ENCODE results near the gene MS4A1.

MS4A1 gene

GRCh38 chr11:60455531-60456042 lies at the start of gene MS4A1:
Gene MS4A1 (plus strand): TSS chr11:60455847. CDS start chr11:60462375, 6,528 bp downstream.
- peak; percentile 92 for DNase-seq (ENCODE audit: low read depth)
- TF ChIP-seq CTCF (IDR thresholded peaks at IDR 0.05; ENCODE audit: low read depth, low read length, missing control alignments) = no peak
- peak within 1 kb of the TSS; percentile 58 for H3K4me3 ChIP-seq (ENCODE audit: low read depth, low read length)

DNA sequence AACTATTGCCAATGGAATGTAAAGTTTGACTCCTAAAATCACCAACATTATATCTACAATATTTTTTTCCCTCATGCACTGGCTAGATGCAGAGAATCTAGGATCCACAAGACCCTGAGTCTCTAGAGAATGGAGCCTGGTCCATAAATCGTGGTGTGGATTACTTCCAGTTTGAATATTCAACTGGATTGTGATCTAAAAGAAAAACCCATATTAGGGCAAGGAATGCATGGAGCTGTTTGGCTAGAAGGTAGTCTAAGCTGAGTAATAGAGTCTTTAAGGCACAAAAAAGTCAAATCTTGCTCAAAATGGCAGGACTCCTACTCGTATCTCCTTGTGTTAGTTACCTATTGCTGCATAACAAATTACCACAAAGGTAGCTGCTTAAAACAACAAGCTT lies 35.6 kb upstream of the MS4A1 start:
- DNase-seq (ENCODE audit: low read depth) = no peak
- TF ChIP-seq CTCF (IDR thresholded peaks at IDR 0.05; ENCODE audit: low read depth, low read length, missing control alignments) = no peak
- no peak overlapping the region for H3K4me3 ChIP-seq (ENCODE audit: low read depth, low read length)

- DNase-seq (ENCODE audit: low read depth) = no peak
- no peak for TF ChIP-seq CTCF (IDR thresholded peaks at IDR 0.05; ENCODE audit: low read depth, low read length, missing control alignments)
- H3K4me3 ChIP-seq (ENCODE audit: low read depth, low read length) = no peak overlapping the region
Observed at GRCh38 chr11:60422609-60423008, 33.0 kb upstream of the MS4A1 start.

DNA sequence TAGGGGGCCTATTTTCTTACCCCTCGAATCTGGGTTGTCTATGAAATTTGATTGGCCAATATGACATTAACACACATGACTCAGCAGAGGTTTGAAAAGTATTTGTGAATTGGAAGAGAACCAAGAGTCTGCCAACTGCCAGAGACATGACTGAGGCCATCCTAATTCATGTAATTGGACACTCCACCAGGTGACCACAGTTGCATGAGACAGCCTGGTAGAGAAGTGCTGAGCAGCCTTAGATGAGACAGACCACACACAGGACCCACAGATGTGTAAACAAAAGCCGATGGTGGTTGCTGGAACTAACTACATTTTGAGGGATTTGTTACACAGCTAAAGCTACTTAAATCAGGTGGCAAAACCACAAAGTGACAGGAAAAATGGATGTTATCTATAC lies 27.1 kb upstream of the MS4A1 start:
- TF ChIP-seq CTCF (IDR thresholded peaks at IDR 0.05; ENCODE audit: low read depth, low read length, missing control alignments) = no peak
- no peak for DNase-seq (ENCODE audit: low read depth)
- H3K4me3 ChIP-seq (ENCODE audit: low read depth, low read length) = no peak overlapping the region

DNA sequence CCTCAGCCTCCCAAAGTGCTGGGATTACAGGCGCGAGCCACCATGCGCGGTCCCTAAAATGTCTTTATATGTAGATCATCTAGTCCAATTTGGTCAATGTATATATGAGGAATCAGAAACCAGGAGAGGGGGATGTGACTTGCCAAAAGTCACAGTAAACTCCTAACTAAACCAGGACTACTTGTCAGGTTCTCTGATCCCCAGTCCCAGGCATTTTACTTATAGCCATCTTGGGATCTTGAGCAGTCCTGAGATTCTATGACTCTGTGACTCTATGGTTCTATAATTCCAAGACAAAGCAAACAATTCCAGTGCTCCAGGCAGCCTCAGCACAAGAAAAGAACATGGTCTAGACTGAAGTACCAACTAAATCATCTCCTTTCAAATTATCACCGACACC lies 26.4 kb upstream of the MS4A1 start, which contains the start of gene MS4A5:
Gene MS4A5, plus strand, starts transcription at position 301 of the 400 bp plus-strand sequence. CDS start 103 bp downstream, outside the sequence.
- no peak for DNase-seq (ENCODE audit: low read depth)
- H3K4me3 ChIP-seq (ENCODE audit: low read depth, low read length) = no peak within 1 kb of the TSS
- no peak for TF ChIP-seq CTCF (IDR thresholded peaks at IDR 0.05; ENCODE audit: low read depth, low read length, missing control alignments)

- no peak for TF ChIP-seq CTCF (IDR thresholded peaks at IDR 0.05; ENCODE audit: low read depth, low read length, missing control alignments)
- no peak for DNase-seq (ENCODE audit: low read depth)
- no peak overlapping the region for H3K4me3 ChIP-seq (ENCODE audit: low read depth, low read length)
Observed at GRCh38 chr11:60431251-60431650, 24.4 kb upstream of the MS4A1 start.

GRCh38 chr11:60433401-60433800 lies 22.2 kb upstream of the MS4A1 start:
- TF ChIP-seq CTCF (IDR thresholded peaks at IDR 0.05; ENCODE audit: low read depth, low read length, missing control alignments) = no peak
- DNase-seq (ENCODE audit: low read depth) = no peak
- H3K4me3 ChIP-seq (ENCODE audit: low read depth, low read length) = no peak overlapping the region
